ENCODE results near the gene DOCK6.

DOCK6 gene

DNA sequence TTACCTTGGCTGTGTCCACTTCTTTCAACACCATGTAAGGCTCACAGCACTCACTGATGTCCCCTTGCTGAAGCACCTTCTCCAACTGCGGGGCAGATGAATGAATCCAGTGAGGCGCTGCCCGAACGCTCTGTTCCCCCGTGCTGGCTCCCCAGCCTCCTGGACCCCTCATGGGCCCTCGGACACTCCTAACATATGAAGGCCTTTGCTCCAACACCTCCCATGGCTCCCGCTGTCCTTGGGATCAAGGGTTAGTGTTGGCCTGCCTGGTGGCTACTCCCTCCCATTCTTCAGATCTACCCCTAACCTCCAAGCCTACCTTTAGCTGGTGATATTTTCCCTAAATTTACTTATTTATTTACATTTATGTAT, 18.5 kb downstream of the DOCK6 start:
- DNase-seq, result no peak

DNA sequence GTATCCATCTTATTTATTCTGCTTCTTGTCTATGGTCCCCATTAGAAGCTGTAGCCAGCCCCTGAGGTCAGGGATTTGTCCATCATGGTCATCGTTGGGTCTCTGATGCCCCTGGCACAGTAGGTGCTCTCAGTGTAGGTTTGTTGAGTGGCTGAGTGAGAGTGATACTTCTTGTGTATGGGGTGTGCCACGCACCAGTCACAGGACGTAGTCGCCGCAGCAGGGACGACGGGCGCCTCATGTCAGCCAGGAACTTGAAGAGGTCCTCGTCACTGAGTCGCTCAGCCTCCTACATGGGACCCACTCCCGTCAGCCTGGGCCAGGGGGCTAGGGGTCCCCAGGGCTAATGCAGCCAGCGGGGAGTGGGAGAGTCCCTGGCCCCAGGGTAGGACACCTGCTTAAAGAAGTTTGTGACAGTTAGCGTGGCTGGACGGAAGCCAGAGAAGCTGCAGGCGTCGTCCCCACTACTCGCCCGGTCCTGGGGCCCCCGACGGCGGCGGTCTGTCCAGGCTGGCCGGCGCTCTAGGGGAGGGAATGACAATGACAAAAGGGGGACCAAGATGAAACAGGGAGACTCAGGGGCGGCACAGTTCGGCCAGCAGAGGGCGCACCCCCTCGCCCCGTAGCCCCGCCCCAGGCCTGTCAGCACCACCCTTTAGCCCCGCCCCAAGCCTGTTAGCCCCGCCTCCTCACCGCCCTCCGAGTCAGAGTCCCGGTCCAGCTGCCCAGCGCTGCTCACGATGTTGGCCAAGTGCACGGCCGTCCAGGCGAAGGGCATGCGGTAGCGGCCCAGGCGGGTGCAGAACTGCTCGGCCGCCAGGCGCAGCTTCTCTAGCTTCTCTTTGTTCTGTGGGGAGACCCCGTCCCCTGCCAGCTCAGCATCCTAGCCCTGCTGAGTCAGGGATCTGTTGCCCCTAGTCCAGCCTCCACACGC, 19.2 kb downstream of the DOCK6 start:
- DNase-seq, result peak; percentile 98

DNA sequence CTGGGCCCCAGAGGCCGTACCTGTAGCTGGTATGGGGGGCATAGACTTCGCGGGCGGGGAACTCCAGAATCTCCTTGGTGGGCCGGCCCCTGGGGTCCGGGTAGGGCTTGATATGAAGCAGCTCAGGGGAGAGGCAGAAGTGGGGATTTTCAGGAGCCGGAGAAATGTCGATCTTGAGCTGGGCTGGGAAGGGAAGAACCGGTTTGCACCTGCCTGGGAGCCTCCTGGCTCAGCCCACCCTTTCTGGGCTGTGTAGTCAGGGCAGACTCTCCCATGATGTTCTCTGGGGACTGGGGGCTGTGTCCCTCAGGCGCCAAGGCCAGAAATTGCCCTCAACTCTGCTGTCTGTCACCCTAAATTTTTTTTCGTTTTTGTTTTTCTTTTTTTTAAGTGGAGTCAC, 20.3 kb downstream of the DOCK6 start:
- DNase-seq, result no peak

DNA sequence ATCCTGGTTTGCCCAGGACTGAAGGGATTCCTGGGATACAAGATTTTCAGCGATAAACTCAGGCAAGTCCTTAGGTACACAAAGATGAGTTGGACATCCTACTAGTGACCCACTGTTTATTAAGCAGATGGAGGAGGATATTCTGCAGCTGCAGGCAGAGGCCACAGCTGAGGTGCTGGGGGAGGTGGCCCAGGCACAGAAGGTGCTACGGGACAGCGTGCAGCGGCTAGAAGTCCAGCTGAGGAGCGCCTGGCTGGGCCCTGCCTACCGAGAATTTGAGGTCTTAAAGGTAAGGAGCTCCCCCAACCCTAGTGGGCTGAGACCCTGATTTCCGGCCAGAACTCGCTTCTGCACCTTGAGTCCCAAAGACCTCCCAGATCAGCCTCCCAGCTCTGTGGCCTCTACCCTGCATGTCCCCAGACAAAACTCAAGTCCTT, 22.3 kb downstream of the DOCK6 start:
- DNase-seq, result no peak

DNA sequence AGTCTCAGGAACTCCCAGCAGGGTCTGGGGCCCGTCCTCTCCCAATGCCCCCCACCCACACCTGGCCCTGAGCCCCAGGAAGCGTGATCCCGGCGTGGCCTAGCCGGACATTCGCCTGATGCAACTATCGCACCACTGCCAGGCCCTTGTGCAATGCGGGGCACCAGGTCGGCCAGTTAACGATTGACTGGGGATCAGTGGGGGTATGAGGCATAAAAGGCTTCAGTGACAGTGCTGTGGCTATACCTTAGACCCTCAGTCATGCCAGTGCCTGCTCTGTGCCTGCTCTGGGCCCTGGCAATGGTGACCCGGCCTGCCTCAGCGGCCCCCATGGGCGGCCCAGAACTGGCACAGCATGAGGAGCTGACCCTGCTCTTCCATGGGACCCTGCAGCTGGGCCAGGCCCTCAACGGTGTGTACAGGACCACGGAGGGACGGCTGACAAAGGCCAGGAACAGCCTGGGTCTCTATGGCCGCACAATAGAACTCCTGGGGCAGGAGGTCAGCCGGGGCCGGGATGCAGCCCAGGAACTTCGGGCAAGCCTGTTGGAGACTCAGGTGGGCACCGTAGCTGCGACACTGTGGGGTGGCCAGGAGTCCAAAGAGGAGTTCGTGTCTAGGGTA, 22.8 kb downstream of the DOCK6 start, which contains the start of gene ANGPTL8:
ANGPTL8 (plus strand) TSS at position 243 of the 624 bp plus-strand sequence; CDS start at position 262, 19 bp downstream.
- no peak for DNase-seq

DNA sequence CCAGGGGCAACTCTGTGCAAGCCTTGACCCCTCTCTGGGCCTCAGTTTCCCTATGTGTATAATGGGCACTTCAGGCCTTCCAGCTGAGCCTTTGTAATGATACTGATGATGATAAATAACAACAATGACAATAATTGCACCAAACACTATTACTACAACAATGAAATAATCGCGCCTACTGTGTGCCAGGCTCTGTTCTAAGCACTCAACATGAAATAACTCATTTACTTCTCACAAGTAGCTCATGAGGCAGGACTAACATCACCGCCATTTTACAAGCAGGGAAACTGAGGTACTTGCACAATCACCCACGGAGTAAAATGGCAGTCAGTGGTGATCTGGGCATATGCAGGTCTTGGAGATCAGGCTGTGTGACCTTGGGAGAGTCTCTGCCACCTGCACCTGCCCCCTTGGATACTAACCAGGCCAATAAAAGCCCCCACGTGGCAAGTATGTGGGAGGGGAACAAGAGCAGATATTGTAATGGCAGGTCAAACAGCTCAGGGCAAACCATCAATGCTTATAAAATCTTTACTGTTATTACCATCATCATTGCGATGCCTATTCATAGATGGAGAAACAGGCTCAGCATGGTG, 23.4 kb downstream of the DOCK6 start:
- no peak for DNase-seq

DNA sequence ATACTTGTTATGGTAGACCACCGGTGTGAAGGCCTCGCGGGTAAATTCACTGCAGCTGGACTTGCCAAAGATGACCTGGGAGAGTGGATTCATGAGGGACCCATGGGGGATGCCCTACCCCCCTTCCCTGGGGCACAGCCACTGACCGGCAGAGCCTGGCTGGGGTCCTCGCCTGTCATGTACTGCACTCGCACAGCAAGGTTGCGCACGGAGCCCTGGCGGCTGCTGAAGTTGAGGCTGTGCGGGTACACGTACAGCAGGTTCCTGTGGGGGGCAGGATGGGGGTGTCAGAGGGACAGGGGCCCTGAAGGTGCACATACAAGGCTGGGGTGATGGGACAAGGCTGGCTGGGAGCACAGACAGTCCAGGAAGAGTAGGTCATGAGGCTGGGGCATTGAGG, 24.3 kb downstream of the DOCK6 start:
- no peak for DNase-seq

DNA sequence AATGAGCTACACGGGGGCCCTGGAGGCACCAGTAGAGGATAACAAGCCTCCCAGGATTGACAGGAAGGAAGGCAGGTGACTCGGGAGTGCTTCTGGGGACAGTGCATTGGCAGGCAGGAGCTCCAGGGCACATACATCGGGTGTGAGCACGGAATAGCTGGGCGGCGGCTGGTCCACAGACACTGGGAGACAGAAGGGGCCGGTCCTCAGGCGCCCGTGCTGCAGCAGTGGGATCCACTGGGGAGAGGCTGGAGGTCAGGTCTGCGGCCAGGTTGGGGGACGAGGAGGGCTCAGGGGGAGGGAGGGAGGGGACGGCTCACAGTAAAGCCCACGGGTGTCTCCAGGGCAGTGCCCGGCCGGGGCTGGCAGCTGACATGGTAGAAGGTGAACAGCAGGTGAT, 25.0 kb downstream of the DOCK6 start:
- DNase-seq, result no peak

DNA sequence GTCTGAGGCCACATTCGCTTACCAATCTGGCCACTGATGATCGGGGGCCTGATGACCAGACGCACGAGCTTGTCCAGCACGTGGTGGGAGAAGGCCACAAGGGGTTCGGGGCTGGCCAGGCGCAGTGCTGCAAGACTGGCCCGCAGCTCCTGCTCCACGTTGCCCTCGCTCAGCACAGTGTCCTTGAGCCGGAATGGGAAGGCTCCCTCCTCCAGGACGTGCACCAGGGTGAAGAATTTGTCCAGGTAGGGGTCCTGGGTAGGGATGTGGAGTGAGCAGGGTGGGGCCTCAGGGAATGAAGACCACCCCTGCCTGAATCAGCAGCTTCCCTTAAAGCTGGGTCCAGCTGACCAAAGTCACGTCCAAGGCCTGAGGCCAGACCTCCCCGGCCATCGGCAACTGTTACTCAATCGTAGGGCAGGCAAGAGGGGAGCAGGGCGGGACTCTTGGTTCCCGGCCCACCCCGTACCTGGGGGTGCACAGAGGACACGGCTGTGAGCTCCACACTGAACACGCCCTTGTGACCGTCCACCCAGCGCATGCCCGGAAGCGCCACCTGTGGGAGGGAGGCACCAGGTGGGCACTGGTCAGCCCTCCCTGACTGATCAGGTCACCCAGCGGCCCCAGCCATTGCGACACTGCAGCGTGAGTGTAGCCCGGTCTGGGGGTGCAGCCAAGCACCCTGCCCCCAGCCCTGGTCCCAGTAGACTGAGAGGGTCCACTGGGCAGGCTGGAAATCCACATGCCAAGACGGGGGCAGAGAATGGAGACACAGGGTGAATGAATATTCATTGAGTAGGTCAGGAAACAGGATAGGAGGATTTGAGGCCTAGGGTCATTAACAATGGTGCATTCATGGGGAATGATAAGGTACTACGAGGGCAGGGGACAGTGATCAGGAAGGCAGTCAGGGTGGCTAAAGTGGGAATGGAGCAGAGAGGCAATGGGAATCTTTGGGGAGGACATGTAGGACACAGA, 25.7 kb downstream of the DOCK6 start:
- no peak for DNase-seq

DNA sequence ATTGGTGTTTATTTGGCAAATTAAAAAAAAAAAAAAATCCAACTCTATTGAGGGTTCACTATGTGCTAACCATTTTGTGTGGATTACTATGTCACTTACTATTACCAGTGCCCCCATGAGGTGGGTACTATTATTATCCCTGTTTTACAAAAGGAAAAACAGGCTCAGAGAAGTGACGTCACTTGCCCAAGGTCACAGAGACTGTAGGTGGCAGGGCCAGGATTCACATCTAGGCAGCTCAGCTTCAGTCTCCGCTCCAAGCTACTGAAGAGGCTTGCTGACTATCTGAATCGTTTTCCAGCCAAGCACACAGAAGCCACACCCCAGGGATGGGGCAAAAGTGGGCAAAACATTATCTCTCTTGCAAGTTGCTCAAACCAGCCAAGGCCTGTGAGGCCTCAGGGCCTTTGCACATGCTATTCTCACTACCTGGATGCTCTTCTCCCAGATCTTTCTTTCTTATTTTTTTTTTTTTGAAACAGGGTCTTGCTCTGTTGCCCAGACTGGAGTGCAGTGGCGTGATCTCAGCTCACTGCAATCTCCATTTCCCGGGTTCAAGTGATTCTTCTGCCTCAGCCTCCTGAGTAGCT, 27.7 kb downstream of the DOCK6 start:
- no peak for DNase-seq

DNA sequence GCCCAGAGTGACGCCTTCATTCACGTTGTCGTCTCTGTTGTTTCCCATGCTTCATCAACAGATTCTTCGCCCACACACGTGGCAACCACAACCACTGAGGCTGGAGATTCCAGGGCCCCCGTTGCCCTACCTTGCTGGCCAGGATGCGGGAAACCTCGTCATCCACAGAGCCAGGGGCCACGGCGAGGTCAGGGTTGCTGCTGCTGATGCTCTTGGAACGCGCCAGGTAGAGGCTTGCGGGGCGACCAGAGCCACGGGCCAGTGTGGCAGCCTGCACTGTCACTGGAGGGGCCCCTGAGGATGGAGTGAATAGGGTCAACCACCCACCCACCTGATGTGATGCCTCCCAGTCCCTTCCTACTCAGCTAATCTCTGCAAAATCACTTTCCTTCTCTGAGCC, 29.3 kb downstream of the DOCK6 start:
- DNase-seq, result no peak

DNA sequence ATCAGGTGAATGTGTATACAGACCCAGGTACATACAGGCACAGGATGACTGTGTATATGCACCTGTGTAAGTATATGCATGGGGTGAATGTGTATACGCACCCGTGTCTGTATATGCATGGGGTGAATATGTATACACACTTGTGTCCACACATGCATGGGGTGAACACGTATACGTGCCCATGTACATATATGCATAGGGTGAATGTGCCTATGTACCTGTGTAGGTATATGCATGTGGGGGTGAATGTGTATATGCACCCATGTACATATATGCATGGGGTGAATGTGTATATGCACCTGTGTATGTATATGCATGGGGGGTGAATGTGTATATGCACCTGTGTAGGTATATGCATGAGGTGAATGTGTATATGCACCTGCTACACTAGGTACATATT, 29.8 kb downstream of the DOCK6 start:
- no peak for DNase-seq

DNA sequence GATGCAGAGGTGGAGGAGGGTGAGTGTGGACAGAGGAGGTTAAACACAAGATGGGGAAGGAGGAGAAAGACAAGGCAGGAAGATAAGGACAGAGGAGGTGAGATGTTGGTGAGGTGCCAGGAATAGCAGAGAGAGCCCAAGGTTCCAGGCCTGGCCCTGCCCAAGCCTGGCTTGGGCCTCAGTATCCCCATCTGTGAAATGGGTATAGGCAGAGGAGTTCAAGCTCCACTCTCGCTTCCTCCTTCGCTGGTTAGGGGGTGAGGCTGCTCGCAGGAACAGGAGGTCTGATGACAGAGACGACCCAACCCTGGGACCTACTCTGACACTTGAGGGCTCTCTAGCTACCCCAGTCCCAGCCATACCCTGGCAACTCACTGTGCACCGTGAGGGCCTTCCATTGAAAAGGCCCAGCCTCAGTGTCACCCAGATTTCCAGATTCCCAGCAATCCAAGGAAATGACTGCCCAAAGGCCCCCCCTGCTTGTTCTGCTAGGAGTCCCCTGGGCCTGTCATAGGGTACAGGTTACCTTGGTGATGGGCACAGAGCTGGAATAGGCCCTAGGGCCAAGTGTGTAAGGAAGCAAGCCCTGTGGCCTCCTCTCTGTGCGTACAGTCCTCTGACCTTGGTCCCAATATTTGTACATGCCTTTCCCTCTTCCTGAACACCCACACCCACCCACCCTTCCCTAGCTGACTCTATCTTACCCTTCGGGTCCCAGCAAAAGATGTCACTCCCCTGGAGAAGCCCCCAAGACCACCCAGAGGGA, 31.5 kb downstream of the DOCK6 start:
- DNase-seq, result no peak

DNA sequence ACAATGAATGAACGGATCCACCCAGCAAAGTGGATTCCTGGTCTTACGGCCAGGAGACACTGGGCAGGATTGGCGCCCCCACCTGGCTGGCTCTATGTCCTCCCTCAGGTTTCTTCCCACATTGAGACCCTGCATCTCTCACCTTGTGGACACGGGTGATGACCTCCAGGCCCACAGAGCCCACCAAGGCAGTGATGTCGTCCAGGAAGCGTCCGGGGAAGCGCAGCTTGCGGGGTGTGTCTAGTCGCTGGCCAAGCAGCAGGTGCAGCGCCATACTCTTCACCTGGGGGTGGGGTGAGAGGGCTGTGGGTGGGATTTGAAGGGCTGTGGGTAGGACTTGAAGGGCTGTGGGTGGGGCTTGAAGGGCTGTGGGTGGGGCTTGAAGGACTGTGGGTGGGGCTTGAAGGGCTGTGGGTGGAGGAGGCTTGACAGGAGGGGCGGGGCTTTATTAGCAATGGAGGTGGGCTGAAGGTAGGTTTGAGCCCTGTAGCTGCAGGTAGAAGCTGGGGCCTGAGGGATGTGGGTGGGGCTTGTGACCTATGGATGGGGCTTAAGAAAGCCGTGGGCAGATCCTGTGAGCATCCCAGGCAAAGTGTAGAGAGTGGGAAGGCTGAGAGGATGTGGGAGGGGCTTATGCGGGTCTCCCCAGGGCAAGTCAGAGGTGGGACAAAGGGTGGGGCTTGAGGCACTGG, 35.0 kb downstream of the DOCK6 start:
- DNase-seq, result peak; percentile 50

DNA sequence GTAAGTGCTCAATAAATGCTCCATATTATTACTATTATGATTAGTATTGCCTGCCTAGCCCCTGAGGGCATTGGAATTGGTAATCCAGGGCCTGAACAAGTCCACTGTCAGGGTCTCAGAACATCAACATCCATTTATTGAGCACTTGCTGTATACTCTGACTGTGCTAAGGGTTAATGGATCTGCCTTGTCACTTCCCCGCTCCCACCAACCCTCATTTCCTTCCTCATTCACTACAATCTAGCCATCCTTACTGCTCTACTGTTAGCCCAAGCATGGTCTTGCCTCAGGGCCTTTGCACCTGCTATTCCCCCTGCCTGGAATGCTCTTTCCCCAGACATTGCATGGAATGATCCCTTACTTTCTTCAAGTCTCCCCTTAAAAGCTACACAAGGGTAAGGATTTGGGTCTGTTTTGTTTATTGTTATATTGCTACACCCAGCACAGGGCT, 35.6 kb downstream of the DOCK6 start:
- DNase-seq, result no peak

DNA sequence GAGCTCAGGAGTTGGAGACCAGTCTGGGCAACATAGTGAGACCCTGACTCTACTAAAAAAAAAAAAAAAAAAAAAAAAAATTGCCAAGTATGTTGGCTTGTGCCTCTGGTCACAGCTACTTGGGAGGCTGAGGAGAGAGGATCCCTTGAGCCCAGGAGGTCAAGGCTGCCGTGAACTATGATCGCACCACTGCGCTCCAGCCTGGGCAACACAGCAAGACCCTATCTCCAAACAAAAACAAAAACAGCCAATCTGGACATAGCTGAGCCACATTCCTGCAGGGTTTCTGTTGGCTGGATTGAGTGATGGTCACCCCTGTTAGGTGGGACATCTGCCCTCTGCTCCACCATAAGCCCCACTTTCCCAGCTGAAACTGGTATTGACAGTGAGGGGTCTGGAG, 36.5 kb downstream of the DOCK6 start:
- no peak for DNase-seq

DNA sequence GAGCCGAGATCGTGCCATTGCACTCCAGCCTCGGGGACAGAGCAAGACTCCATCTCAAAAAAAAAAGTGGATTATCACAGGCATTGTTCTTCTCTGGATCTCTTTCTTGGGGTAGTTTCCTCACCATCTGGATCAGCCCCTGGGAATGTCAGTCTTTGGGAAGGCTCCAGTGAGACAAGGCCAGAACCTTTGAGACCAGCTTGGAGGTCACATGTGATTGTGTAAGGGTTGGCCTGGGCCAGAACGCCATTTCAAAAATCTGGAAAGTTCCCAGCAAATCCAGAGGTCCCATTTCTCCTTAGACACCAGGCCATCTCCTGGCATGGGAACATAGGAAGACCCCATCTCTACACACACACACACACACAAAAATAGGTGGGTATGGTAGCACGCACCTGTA, 37.2 kb downstream of the DOCK6 start:
- DNase-seq, result no peak

DNA sequence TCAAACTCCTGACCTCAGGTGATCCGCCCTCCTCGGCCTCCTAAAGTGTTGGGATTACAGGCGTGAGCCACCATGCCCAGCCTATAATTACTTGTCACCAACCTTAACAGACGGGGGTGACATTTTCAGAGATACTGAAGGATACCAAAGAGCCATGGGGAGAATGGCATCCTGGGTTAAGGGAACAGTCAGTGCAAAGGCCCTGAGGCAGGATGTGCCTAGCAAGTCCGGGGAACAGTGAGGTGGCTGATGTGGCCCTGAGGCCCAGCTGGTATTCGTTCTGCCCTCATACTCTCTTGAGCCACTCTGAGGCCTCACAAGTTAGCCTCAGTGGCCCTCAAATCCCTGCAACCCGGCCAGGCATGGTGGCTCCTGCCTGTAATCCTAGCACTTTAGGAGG, 37.9 kb downstream of the DOCK6 start:
- DNase-seq, result no peak

DNA sequence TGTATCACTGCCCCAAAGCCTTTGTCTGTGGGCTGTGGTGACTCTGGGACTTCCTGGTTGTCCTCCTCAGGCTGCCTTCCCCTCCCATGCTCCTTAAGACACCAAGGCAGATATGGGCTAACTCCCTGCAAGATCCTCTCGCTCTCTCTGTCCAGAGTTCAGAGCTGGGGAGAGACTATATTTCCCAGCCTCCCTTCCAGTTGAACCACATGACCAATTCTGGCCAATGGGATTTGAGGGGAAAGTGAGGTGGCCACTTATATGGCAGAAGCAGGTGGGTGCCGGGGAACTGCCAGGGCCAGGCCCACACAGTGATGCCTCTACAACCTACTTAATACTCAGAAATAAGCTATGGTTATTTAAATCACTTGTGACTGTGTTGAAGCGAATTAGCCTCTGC, 39.1 kb downstream of the DOCK6 start:
- no peak for DNase-seq

DNA sequence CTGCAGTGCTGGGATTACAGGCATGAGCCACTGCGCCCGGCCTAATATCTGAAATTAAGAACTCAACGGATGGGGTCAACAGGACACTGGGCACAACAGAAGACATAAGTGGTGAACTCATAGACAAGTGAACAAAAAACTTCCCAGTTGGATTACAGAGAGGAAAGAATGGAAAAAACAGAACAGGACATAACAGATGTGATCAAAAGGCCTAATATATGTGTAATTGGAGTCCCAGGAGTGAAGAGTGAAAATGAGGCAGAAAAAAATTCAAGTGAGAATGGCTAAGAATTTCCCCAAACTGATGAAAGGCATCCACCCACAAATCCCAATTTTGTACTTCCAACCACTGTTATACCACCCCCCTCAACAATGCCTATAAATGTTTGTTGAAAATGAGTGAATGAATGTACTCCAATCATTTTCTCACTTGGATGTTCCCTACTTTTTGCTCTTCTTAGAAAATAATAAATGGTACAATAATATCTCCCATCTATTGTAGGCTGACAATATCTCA, 41.2 kb downstream of the DOCK6 start:
- no peak for DNase-seq

DNA sequence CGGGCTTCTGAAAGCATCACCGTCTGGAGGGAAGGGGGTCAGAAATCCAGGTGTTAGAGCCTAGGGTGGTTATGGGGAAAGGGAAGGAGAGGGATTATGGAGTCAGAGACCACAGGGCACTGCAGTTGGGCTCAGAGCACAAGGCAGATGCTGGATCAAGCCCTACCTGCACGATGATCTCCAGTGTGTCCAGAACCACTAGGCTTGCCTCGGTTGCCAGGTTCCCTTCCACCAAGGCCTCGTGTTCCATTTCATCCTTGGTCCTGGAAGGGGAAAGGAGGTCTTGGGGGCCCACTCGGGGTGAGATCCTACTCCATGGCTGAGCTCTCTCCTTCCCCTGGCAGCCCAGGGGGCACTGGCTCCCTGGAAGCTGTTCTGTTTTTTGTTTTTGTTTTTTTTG, 47.9 kb downstream of the DOCK6 start:
- no peak for DNase-seq
